HepG2 (cell line): ENCODE results near the gene TOP1. TPM values are rescaled to one million over a fixed set of nuclear protein-coding genes. Genes with fewer than 3 reads are reported as not detected.

Source experiments
- CREBL2 ChIP-seq: sonication (generic); formaldehyde crosslinking; IDR thresholded peaks from 2 replicates; pipeline ENCODE4 v1.8.1; 2023; ENCODE audit warnings: missing genetic modification reagents, mild to moderate bottlenecking, borderline replicate concordance
- CSRNP1 ChIP-seq: sonication (generic); formaldehyde crosslinking; IDR thresholded peaks from 2 replicates; pipeline ENCODE4 v1.8.1; 2023; ENCODE audit warnings: mild to moderate bottlenecking, missing genetic modification reagents
- MYNN ChIP-seq: sonication (generic); formaldehyde crosslinking; IDR thresholded peaks from 2 replicates; pipeline ENCODE4 v1.4.0; 2020; ENCODE audit warnings: mild to moderate bottlenecking, low read depth, missing genetic modification reagents
- SP2 ChIP-seq: sonication (generic); formaldehyde crosslinking; IDR thresholded peaks from 2 replicates; pipeline ENCODE4 v1.5.1; 2020; ENCODE audit warnings: mild to moderate bottlenecking, missing genetic modification reagents
- SRSF9 ChIP-seq: fragments of 200-400 bp; formaldehyde crosslinking; IDR thresholded peaks from 2 replicates; pipeline ENCODE4 v1.6.1; 2018; ENCODE audit warnings: borderline replicate concordance, mild to moderate bottlenecking, low read depth, low read length; ENCODE audit not compliant: insufficient read depth, poor library complexity, severe bottlenecking
- TRIM24 ChIP-seq: sonication (generic); formaldehyde crosslinking; IDR thresholded peaks from 2 replicates; pipeline ENCODE4 v1.8.0; 2022; ENCODE audit warnings: mild to moderate bottlenecking, missing genetic modification reagents
- YY1 ChIP-seq: IDR thresholded peaks from 2 replicates; pipeline ENCODE4 v1.6.1; 2011; ENCODE audit warnings: low read length, low read depth, moderate library complexity, mild to moderate bottlenecking; ENCODE audit not compliant: insufficient read depth, insufficient replicate concordance
- ZBTB37 ChIP-seq: sonication (generic); formaldehyde crosslinking; IDR thresholded peaks from 2 replicates; pipeline ENCODE4 v1.4.0; 2020; ENCODE audit warnings: mild to moderate bottlenecking, missing genetic modification reagents
- ZHX2 ChIP-seq, 2 experiments: sonication (generic) in 1 of 2; formaldehyde crosslinking in 1 of 2; IDR thresholded peaks; 2 replicates each; pipeline versions ENCODE4 v1.6.1 to v1.9.0; 2014 to 2022; ENCODE audit warnings: antibody characterized with exemption in 1 of 2, borderline replicate concordance in 1 of 2, inconsistent platforms in 1 of 2, low read depth in 1 of 2, missing genetic modification reagents in 1 of 2
- ZKSCAN8 ChIP-seq: IDR thresholded peaks from 2 replicates; pipeline ENCODE4 v1.6.1; 2016; ENCODE audit warnings: borderline replicate concordance, missing genetic modification reagents, missing compliant biosample characterization
- ZNF10 ChIP-seq: sonication (generic); formaldehyde crosslinking; IDR thresholded peaks from 2 replicates; pipeline ENCODE4 v1.4.0; 2020; ENCODE audit warnings: mild to moderate bottlenecking, low read depth, missing genetic modification reagents, borderline replicate concordance
- ZNF101 ChIP-seq: sonication (generic); formaldehyde crosslinking; IDR thresholded peaks from 2 replicates; pipeline ENCODE4 v1.4.0; 2020; ENCODE audit warnings: mild to moderate bottlenecking, low read depth, missing genetic modification reagents, borderline replicate concordance
- ZNF263 ChIP-seq: sonication (generic); formaldehyde crosslinking; IDR thresholded peaks from 2 replicates; pipeline ENCODE4 v1.4.0; 2020; ENCODE audit warnings: missing genetic modification reagents
- ZNF3 ChIP-seq: IDR thresholded peaks from 2 replicates; pipeline ENCODE4 v1.7.0; 2017; ENCODE audit warnings: inconsistent platforms
- ZNF572 ChIP-seq: sonication (generic); formaldehyde crosslinking; IDR thresholded peaks from 2 replicates; pipeline ENCODE4 v1.5.1; 2020; ENCODE audit warnings: mild to moderate bottlenecking, missing genetic modification reagents
- ZNF891 ChIP-seq: sonication (generic); formaldehyde crosslinking; IDR thresholded peaks from 2 replicates; pipeline ENCODE4 v1.5.0; 2020; ENCODE audit warnings: mild to moderate bottlenecking, missing genetic modification reagents
- ZSCAN25 ChIP-seq: sonication (generic); formaldehyde crosslinking; IDR thresholded peaks from 2 replicates; pipeline ENCODE4 v1.8.0; 2022; ENCODE audit warnings: mild to moderate bottlenecking, missing genetic modification reagents
- polyA plus RNA-seq, 8 experiments: library from polyadenylated mRNA; depleted of rRNA in 3 of 8; stranded (reverse) in 7 of 8; unstranded in 1 of 8; fragments of >200 nt; fragmentation: Illumina TruSeq in 4 of 8; extraction: Trizol in 4 of 8; gene quantifications; 2 replicates each; pipeline versions ENCODE4 v1.2.1 to v1.2.3, GENCODE V29; 2011 to 2016; ENCODE audit warnings: low read depth in 4 of 8, missing spikeins in 1 of 8, mixed read lengths in 1 of 8; ENCODE audit not compliant: insufficient read depth in 1 of 8
- total RNA-seq, 5 experiments: library from RNA; depleted of rRNA; stranded (reverse); fragments of >200 nt; fragmentation: Illumina TruSeq; extraction: Trizol; gene quantifications; 2 replicates each; pipeline ENCODE4 v1.2.3, GENCODE V29; 2016; ENCODE audit warnings: low read depth in 1 of 5

The TOP1 gene
- total and polyA plus RNA-seq, 2 of the 13 experiments (the other 11 are each of a cell fraction or from before 2014, with no cell fraction given) = 10.2 to 19.4 TPM

DNA sequence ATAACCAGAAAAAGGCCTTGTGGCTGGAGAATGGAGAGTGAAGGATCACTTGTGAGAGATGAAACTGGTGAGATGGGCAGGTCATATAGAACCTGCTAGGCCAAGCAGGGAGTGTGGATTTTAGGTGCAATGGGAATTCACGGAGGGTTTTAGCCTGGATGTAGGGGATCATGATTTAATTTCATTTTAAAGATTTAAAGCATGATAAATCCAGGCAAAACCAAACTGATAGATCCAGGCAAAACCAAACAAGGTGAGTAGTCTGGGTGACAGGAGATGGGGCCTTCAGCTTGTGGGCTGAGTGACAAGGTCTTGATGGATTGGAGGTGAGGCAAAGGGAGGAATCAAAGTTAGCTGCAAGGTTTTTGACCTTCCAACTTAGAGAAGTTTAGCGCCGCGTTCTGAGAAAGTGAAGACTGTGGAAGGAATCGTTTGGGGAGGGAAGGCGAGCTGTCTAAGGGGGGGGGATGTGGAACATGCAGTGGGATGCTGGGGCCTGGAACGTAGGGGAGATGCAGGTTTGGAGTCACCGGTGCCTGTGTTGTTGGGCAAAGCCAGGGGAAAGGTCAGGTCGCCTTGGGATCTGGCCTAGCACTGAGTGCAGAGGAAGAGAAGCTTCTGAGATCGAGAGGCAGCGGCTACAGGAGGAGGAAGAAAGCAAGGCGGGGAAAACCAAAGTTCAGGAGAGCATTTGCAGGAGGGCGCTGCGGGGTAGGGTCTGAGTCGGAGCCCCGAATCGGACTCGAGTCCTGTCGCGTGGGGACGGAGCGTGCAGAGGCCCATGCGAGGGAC lies 107.5 kb downstream of the TOP1 start (continued):
- TF ChIP-seq ZHX2 (IDR thresholded peaks at IDR 0.05; ENCODE audit: low read depth) (no peak), ZHX2 (CRISPR knock-in tag; IDR thresholded peaks at IDR 0.05; ENCODE audit: borderline replicate concordance) (no peak), TRIM24 (CRISPR knock-in tag) (0 out of 2 replicates have a peak, but pooled peaks have one; percentile 60), SP2 (0 out of 2 replicates have a peak, but pooled peaks have one; percentile 8), ZNF891 (no peak), ZNF10 (CRISPR knock-in tag) (no peak), ZNF263 (CRISPR knock-in tag) (0 out of 2 replicates have a peak, but pooled peaks have one; percentile 6), MYNN (peak; percentile 87; the same call in 1 of the 2 replicates), ZNF101 (CRISPR knock-in tag) (no peak), CSRNP1 (no peak), SRSF9 (no peak), ZNF572 (CRISPR knock-in tag) (0 out of 2 replicates have a peak, but pooled peaks have one; percentile 76), ZBTB37 (CRISPR knock-in tag) (peak; percentile 45; the same call in 1 of the 2 replicates), ZKSCAN8 (CRISPR knock-in tag) (no peak), CREBL2 (CRISPR knock-in tag) (no peak), ZNF3 (CRISPR knock-in tag) (no peak; the same call in 1 of the 2 replicates), YY1 (peak; percentile 1), ZSCAN25 (CRISPR knock-in tag) (peak; percentile 53; the same call in 1 of the 2 replicates)
